Stimulated activated CD4-positive, alpha-beta T cell treated with anti-CD3 and anti-CD28 coated beads, Interleukin-1b, Interleukin-23, amount 100 ng/mL, for 48 hours (primary cell): Measurements from ENCODE around the gene CCN2.
"Not testable (repeated sequence)": the region's sequence is repeated elsewhere in the genome, so short reads cannot be mapped to it uniquely, and the experiment has no call there.

Experiments used
- DNase-seq: peaks from one replicate; pipeline ENCODE4 v3.0.0-alpha.2; 2020

The CCN2 gene

GRCh38 chr6:131937703-131938631 is 13.2 kb downstream of the CCN2 start:
- no peak for DNase-seq

- DNase-seq, result no peak
Observed at GRCh38 chr6:131937226-131937625, 13.9 kb downstream of the CCN2 start.

- DNase-seq, result no peak
Observed at GRCh38 chr6:131936156-131936555, 15.0 kb downstream of the CCN2 start.

GRCh38 chr6:131931063-131931750 is 20.0 kb downstream of the CCN2 start:
- no peak for DNase-seq

GRCh38 chr6:131929976-131930375 is 21.2 kb downstream of the CCN2 start:
- no peak for DNase-seq

- DNase-seq, result no peak
Observed at GRCh38 chr6:131929264-131929663, 21.9 kb downstream of the CCN2 start.

- no peak for DNase-seq
Observed at GRCh38 chr6:131924881-131925474, 26.2 kb downstream of the CCN2 start.

GRCh38 chr6:131923356-131923755 is 27.8 kb downstream of the CCN2 start:
- DNase-seq, result peak; percentile 43

- DNase-seq, result no peak
Observed at GRCh38 chr6:131920656-131921055, 30.5 kb downstream of the CCN2 start.

GRCh38 chr6:131918650-131919355 is 32.4 kb downstream of the CCN2 start:
- no peak for DNase-seq

GRCh38 chr6:131917763-131918649 is 33.2 kb downstream of the CCN2 start:
- no peak for DNase-seq

GRCh38 chr6:131917318-131917717 is 33.9 kb downstream of the CCN2 start:
- DNase-seq, result no peak

GRCh38 chr6:131916847-131917246 is 34.3 kb downstream of the CCN2 start:
- no peak for DNase-seq

- not testable (repeated sequence) for DNase-seq
Observed at GRCh38 chr6:131916091-131916796, 34.9 kb downstream of the CCN2 start.

- peak; percentile 44 for DNase-seq
Observed at GRCh38 chr6:131914967-131915751, 36.0 kb downstream of the CCN2 start.

- DNase-seq, result no peak
Observed at GRCh38 chr6:131914234-131914633, 36.9 kb downstream of the CCN2 start.

- DNase-seq, result no peak
Observed at GRCh38 chr6:131911951-131912350, 39.2 kb downstream of the CCN2 start.

GRCh38 chr6:131910956-131911355 is 40.2 kb downstream of the CCN2 start:
- no peak for DNase-seq

- no peak for DNase-seq
Observed at GRCh38 chr6:131910219-131910589, 41.0 kb downstream of the CCN2 start.

- DNase-seq, result peak; percentile 65
Observed at GRCh38 chr6:131909408-131910218, 41.6 kb downstream of the CCN2 start.
